ENCODE results near the gene FKBP10.
"Not testable (repeated sequence)": the region's sequence is repeated elsewhere in the genome, so short reads cannot be mapped to it uniquely, and the experiment has no call there.

FKBP10 gene

GRCh38 chr17:41812381-41813151, at the start of gene FKBP10:
Gene FKBP10 (plus strand): TSS chr17:41813004. CDS start chr17:41813035, 31 bp downstream.
- peak; percentile 82 for DNase-seq

GRCh38 chr17:41763327-41763726, 49.5 kb upstream of the FKBP10 start:
- no peak for DNase-seq

GRCh38 chr17:41766135-41766534, 46.7 kb upstream of the FKBP10 start:
- no peak for DNase-seq

GRCh38 chr17:41767324-41768042, 45.3 kb upstream of the FKBP10 start:
- no peak for DNase-seq

- DNase-seq = no peak
Observed at GRCh38 chr17:41768682-41769288, 44.0 kb upstream of the FKBP10 start.

GRCh38 chr17:41769346-41769862, 43.4 kb upstream of the FKBP10 start:
- DNase-seq = no peak

GRCh38 chr17:41769985-41770384, 42.8 kb upstream of the FKBP10 start:
- no peak for DNase-seq

- no peak for DNase-seq
Observed at GRCh38 chr17:41771389-41772206, 41.2 kb upstream of the FKBP10 start.

GRCh38 chr17:41772218-41772585, 40.6 kb upstream of the FKBP10 start:
- no peak for DNase-seq

GRCh38 chr17:41772586-41773189, 40.1 kb upstream of the FKBP10 start:
- no peak for DNase-seq

- no peak for DNase-seq
Observed at GRCh38 chr17:41773190-41773588, 39.6 kb upstream of the FKBP10 start.

- DNase-seq = no peak
Observed at GRCh38 chr17:41773731-41774193, 39.0 kb upstream of the FKBP10 start.

- no peak for DNase-seq
Observed at GRCh38 chr17:41775394-41776226, 37.2 kb upstream of the FKBP10 start.

GRCh38 chr17:41776262-41776900, 36.4 kb upstream of the FKBP10 start:
- not testable (repeated sequence) for DNase-seq

GRCh38 chr17:41777157-41777573, 35.6 kb upstream of the FKBP10 start:
- DNase-seq = no peak

GRCh38 chr17:41777574-41778188, 35.1 kb upstream of the FKBP10 start:
- DNase-seq = no peak

- DNase-seq = no peak
Observed at GRCh38 chr17:41779954-41780353, 32.9 kb upstream of the FKBP10 start.

GRCh38 chr17:41781404-41782110, 31.2 kb upstream of the FKBP10 start:
- peak; percentile 8 for DNase-seq

GRCh38 chr17:41782142-41782541, 30.7 kb upstream of the FKBP10 start:
- DNase-seq = no peak
